Measurements from ENCODE around the gene THYN1. TPM values are rescaled to one million over a fixed set of nuclear protein-coding genes. Genes with fewer than 3 reads are reported as not detected.
"Not testable (repeated sequence)": the region's sequence is repeated elsewhere in the genome, so short reads cannot be mapped to it uniquely, and the experiment has no call there.

THYN1 gene
- total and polyA plus RNA-seq, 9 donors, result 41.0 to 91.8 (median 59.6) TPM

DNA sequence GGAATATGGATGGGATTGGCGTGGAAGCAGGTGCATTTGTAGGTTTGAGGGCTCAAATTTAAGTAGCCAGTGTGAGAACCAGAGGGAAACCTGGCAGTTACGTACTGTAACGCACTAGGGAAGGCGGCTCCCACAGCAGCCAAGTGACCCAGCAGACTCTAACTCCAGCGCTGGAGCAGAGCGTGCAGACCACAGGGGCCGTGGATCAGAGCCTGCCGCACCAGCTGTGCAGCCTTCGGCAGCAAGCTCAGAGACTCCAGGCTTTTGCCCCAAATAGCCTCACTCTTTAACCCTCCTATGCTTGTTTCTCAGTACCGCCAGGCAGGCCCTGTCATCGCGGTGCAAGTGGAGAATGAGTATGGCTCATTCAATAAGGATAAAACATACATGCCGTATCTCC, 35.3 kb upstream of the THYN1 start:
- 89 to 93% (median 92%) methylated on average over 13 of the region's 13 CpGs for WGBS, 3 donors
- no peaks in the 10 kb centered on the region for H3K9me3 ChIP-seq
- no peaks in the 10 kb centered on the region for H3K27me3 ChIP-seq
- H3K4me3 ChIP-seq, result no peak overlapping the region
- no peak overlapping the region for H3K27ac ChIP-seq
- intact Hi-C loops (cut with DNase I), result no loop called here
- TF ChIP-seq, protein P1, sequence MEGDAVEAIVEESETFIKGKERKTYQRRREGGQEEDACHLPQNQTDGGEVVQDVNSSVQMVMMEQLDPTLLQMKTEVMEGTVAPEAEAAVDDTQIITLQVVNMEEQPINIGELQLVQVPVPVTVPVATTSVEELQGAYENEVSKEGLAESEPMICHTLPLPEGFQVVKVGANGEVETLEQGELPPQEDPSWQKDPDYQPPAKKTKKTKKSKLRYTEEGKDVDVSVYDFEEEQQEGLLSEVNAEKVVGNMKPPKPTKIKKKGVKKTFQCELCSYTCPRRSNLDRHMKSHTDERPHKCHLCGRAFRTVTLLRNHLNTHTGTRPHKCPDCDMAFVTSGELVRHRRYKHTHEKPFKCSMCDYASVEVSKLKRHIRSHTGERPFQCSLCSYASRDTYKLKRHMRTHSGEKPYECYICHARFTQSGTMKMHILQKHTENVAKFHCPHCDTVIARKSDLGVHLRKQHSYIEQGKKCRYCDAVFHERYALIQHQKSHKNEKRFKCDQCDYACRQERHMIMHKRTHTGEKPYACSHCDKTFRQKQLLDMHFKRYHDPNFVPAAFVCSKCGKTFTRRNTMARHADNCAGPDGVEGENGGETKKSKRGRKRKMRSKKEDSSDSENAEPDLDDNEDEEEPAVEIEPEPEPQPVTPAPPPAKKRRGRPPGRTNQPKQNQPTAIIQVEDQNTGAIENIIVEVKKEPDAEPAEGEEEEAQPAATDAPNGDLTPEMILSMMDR (IDR thresholded peaks at IDR 0.05), result no peak
- TF ChIP-seq POLR2A (IDR thresholded peaks at IDR 0.05) (no peak), EP300 (IDR thresholded peaks at IDR 0.05) (no peak)
- H3K36me3 ChIP-seq, result no peaks in the 10 kb centered on the region
- DNase-seq, result no peak
- no peaks in the 10 kb centered on the region for H3K4me1 ChIP-seq (ENCODE audit: insufficient read depth)

DNA sequence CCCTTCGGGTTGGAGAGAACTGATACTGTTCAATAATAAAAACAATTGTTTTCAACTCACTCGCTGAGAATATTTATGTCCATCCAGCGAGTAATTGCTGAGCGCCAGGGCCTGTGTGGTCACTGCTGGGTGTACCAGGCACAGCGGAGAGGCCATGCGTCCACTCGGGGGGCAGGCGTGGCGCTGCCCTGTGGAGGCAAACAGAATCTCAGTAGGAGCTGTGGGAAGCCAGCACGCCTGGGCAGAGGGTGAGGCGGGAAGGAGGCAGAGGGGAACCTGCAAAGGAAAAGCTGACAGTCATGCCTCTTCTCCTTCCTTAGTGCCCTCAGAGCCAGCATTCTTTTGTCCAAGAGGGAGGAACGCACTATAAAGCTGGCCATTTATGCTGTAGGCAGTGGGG, 34.4 kb upstream of the THYN1 start:
- no peak overlapping the region for H3K4me3 ChIP-seq
- H3K9me3 ChIP-seq, result no peaks in the 10 kb centered on the region
- H3K4me1 ChIP-seq (ENCODE audit: insufficient read depth), result no peaks in the 10 kb centered on the region
- DNase-seq, result no peak
- TF ChIP-seq EP300 (IDR thresholded peaks at IDR 0.05), result no peak
- TF ChIP-seq POLR2A (IDR thresholded peaks at IDR 0.05), result no peak
- TF ChIP-seq, protein P1 (IDR thresholded peaks at IDR 0.05), result no peak
- no peaks in the 10 kb centered on the region for H3K36me3 ChIP-seq
- 85 to 89% (median 87%) methylated on average over 12 of the region's 12 CpGs for WGBS, 3 donors
- H3K27me3 ChIP-seq, result no peaks in the 10 kb centered on the region
- intact Hi-C loops (cut with DNase I), result no loop called here
- H3K27ac ChIP-seq, result no peak overlapping the region

DNA sequence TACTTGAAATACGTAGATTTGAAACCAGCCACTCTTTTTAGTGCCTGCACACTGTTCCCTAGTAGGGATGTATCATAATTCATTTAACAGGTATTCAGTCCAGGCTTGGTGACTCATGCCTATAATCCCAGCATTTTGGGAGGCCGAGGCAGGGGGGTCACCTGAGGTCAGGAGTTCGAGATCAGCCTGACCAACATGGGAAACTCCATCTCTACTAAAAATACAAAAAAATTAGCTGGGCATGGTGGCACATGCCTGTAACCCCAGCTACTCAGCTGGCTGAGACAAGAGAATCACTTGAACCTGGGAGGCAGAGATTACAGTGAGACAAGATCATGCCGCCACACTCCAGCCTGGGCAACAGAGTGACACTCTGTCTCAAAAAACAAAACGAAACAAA, 31.2 kb upstream of the THYN1 start:
- H3K27me3 ChIP-seq; H3K4me1 ChIP-seq (ENCODE audit: insufficient read depth); H3K9me3 ChIP-seq; DNase-seq; intact Hi-C loops (cut with DNase I); H3K36me3 ChIP-seq; H3K27ac ChIP-seq; H3K4me3 ChIP-seq: not testable (repeated sequence)
- WGBS, 3 donors, result 86 to 90% (median 90%) methylated on average over 5 of the region's 5 CpGs

DNA sequence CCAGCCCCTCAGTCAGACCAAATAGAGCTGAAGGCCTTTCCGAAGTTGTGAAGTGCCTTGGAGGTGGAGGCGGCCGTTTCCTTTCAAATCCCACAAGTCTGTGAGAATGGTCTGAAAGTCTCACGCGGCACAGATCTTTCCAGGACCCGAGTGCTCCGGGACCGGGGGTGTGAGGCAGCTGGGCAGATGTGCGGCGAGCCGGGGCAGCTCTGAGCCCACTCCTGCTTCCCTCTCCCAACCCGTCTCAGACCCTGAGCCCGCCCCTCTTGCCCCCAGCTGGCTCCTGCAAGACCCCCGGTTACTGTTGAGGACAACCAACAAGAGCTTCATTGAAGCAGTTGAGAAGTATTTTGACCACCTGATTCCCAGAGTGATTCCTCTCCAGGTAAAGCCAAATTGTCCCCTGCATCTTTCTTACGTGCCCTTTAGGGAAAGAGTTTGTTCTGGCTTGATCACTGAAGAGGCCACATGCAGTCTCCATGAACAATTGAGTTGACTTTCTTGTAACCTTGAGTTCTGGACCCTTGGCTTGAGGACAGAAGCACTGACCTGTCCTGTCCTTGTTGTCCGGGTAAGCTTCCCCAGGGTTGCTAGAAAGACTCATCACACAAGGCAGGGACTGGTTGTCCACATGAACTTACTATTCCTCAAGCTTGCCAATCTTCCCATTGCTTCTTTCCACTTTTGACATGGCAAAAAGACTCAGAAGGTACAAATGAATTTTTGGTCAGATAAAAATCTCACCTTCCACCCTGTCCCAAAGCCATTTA, 30.5 kb upstream of the THYN1 start:
- 76 to 86% (median 82%) methylated on average over 16 of the region's 16 CpGs for WGBS, 3 donors
- DNase-seq, result no peak
- no peaks in the 10 kb centered on the region for H3K27me3 ChIP-seq
- no peak for TF ChIP-seq EP300 (IDR thresholded peaks at IDR 0.05)
- TF ChIP-seq, protein P1 (IDR thresholded peaks at IDR 0.05), result no peak
- no peak for TF ChIP-seq POLR2A (IDR thresholded peaks at IDR 0.05)
- intact Hi-C loops (cut with DNase I), result no loop called here
- no peak overlapping the region for H3K4me3 ChIP-seq
- H3K27ac ChIP-seq, result no peak overlapping the region
- H3K36me3 ChIP-seq, result no peaks in the 10 kb centered on the region
- no peaks in the 10 kb centered on the region for H3K9me3 ChIP-seq
- H3K4me1 ChIP-seq (ENCODE audit: insufficient read depth), result no peaks in the 10 kb centered on the region

Data from ovary (tissue), 9 donors.